Mesendoderm (in vitro differentiated cells): ENCODE measurements around the gene BEST4.
"Not testable (repeated sequence)": the region's sequence is repeated elsewhere in the genome, so short reads cannot be mapped to it uniquely, and the experiment has no call there.

Experiments used
- DNase-seq: peaks from one replicate; pipeline ENCODE4 v3.0.0; 2013
- H2AK5ac ChIP-seq: 2 replicates; pipeline ENCODE4 v1.6.1; 2013; ENCODE audit warnings: low read length, inconsistent platforms
- H2BK120ac ChIP-seq: 2 replicates; pipeline ENCODE4 v1.6.1; 2013; ENCODE audit warnings: low read depth, mild to moderate bottlenecking, low read length, moderate library complexity, mixed read lengths
- H2BK15ac ChIP-seq: replicated peaks from 2 replicates; pipeline ENCODE4 v1.6.1; 2013; ENCODE audit warnings: low read depth, mild to moderate bottlenecking, moderate library complexity
- H2BK5ac ChIP-seq: 2 replicates; pipeline ENCODE4 v1.6.1; 2013; ENCODE audit warnings: low read length, inconsistent platforms
- H3K18ac ChIP-seq: 2 replicates; pipeline ENCODE4 v1.6.1; 2013; ENCODE audit warnings: mild to moderate bottlenecking, low read length, mixed read lengths
- H3K23ac ChIP-seq: one replicate; pipeline ENCODE4 v1.6.1; 2013; ENCODE audit warnings: low read length
- H3K27ac ChIP-seq: 2 replicates; pipeline ENCODE4 v1.5.1; 2013; ENCODE audit warnings: low read depth, mild to moderate bottlenecking, inconsistent platforms, low read length, moderate library complexity
- H3K27me3 ChIP-seq: 2 replicates; pipeline ENCODE4 v1.6.1; 2013; ENCODE audit warnings: low read length, control low read depth, mild to moderate bottlenecking, inconsistent platforms; ENCODE audit not compliant: insufficient read depth, poor library complexity
- H3K36me3 ChIP-seq: 2 replicates; pipeline ENCODE4 v1.6.1; 2013; ENCODE audit warnings: low read length, inconsistent platforms; ENCODE audit not compliant: control insufficient read depth, insufficient read depth
- H3K4ac ChIP-seq: one replicate; pipeline ENCODE4 v1.6.1; 2013; ENCODE audit warnings: low read depth, mild to moderate bottlenecking, low read length, moderate library complexity
- H3K4me1 ChIP-seq: 2 replicates; pipeline ENCODE4 v1.6.1; 2013; ENCODE audit warnings: low read depth, low read length, inconsistent platforms; ENCODE audit not compliant: control insufficient read depth
- H3K4me2 ChIP-seq: 2 replicates; pipeline ENCODE4 v1.6.1; 2013; ENCODE audit warnings: low read length
- H3K4me3 ChIP-seq: 2 replicates; pipeline ENCODE4 v1.5.1; 2013; ENCODE audit warnings: mild to moderate bottlenecking, low read length
- H3K56ac ChIP-seq: one replicate; pipeline ENCODE4 v1.6.1; 2013; ENCODE audit warnings: low read length
- H3K79me1 ChIP-seq: 2 replicates; pipeline ENCODE4 v1.6.1; 2013; ENCODE audit warnings: low read length, inconsistent platforms
- H3K79me2 ChIP-seq: 2 replicates; pipeline ENCODE4 v1.6.1; 2013; ENCODE audit warnings: mild to moderate bottlenecking, low read length; ENCODE audit not compliant: control insufficient read depth, insufficient read depth
- H3K9ac ChIP-seq: 2 replicates; pipeline ENCODE4 v1.6.1; 2013; ENCODE audit warnings: low read length, inconsistent platforms
- H4K5ac ChIP-seq: one replicate; pipeline ENCODE4 v1.6.1; 2013; ENCODE audit warnings: low read length
- H4K8ac ChIP-seq: one replicate; pipeline ENCODE4 v1.6.1; 2013; ENCODE audit warnings: low read depth, mild to moderate bottlenecking, control low read depth, low read length, moderate library complexity
- WGBS: extraction: QIAGEN DNeasy Blood & Tissue Kit; methylation state at CpG from one replicate; pipeline ENCODE4 v1.1.7; 2013; ENCODE audit warnings: low lambda C conversion rate, missing lambda C conversion rate; ENCODE audit not compliant: insufficient coverage; ENCODE audit errors: extremely low coverage; 5-methylcytosine and 5-hydroxymethylcytosine counted together

Gene BEST4

GRCh38 chr1:44815926-44816325, 28.0 kb upstream of the BEST4 start:
- H4K5ac ChIP-seq, H2BK5ac ChIP-seq, H3K4me2 ChIP-seq, H2BK120ac ChIP-seq, H3K4me1 ChIP-seq, H3K56ac ChIP-seq, H2AK5ac ChIP-seq, H2BK15ac ChIP-seq, H3K27ac ChIP-seq, H3K18ac ChIP-seq, H4K8ac ChIP-seq, H3K4me3 ChIP-seq, H3K23ac ChIP-seq, H3K27me3 ChIP-seq, H3K79me1 ChIP-seq, H3K9ac ChIP-seq, H3K4ac ChIP-seq, H3K79me2 ChIP-seq, DNase-seq, H3K36me3 ChIP-seq: not testable (repeated sequence)
- no CpG with 5 or more reads among the region's 9 CpGs for WGBS

DNA sequence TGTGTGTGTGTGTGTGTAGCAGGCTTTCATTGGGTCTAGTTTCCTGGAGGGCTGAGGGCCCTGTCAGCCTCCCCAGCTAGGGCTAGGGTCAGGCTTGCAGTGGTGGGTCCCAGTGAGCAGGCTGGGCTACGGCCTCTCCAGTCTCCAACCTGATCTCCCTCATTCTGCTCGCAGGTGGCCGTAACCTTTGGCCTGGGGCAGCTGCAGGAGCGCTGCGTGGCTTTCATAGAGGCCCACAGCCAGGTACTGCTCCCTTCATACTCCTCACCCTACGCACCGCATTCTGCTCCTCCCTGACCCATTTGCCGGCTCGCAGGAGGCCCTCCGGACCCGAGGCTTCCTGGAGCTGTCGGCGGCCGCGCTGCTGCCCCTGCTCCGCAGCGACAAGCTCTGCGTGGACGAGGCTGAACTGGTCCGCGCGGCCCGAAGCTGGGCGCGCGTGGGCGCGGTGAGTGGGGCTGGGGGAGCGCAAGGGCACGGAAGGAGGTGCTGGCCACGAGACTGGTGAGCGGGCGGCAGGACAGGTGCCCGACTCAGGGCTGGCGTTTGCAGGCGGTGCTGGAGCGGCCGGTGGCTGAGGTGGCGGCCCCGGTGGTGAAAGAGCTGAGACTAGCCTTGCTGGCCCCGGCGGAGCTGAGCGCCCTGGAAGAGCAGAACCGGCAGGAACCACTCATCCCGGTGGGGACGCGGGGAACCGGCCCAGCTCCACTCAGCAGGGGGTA, 25.0 kb upstream of the BEST4 start:
- H3K23ac ChIP-seq: peak overlapping the region; percentile 19
- no peak overlapping the region for H3K27ac ChIP-seq
- no peaks in the 10 kb centered on the region for H3K27me3 ChIP-seq
- no peaks in the 10 kb centered on the region for H3K36me3 ChIP-seq
- peak overlapping the region; percentile 95 for H3K56ac ChIP-seq
- H2BK120ac ChIP-seq: no peak overlapping the region
- H3K9ac ChIP-seq: peak overlapping the region; percentile 73
- no peaks in the 10 kb centered on the region for H3K79me1 ChIP-seq
- H4K8ac ChIP-seq: no peak overlapping the region
- H3K4me1 ChIP-seq: peaks cover 13% of the 10 kb centered on the region
- H3K18ac ChIP-seq: no peak overlapping the region
- no peak for DNase-seq
- H3K79me2 ChIP-seq: no peaks in the 10 kb centered on the region
- no CpG with 5 or more reads among the region's 48 CpGs for WGBS
- peak overlapping the region; percentile 93 for H3K4me2 ChIP-seq
- H2AK5ac ChIP-seq: no peak overlapping the region
- no peak overlapping the region for H4K5ac ChIP-seq
- H2BK5ac ChIP-seq: no peak overlapping the region
- no peak overlapping the region for H2BK15ac ChIP-seq
- peak overlapping the region; percentile 51 for H3K4me3 ChIP-seq
- H3K4ac ChIP-seq: no peak overlapping the region

GRCh38 chr1:44811234-44811633, 23.3 kb upstream of the BEST4 start:
- no peak overlapping the region for H4K5ac ChIP-seq
- H3K27ac ChIP-seq: no peak overlapping the region
- H4K8ac ChIP-seq: no peak overlapping the region
- H3K56ac ChIP-seq: no peak overlapping the region
- no peaks in the 10 kb centered on the region for H3K27me3 ChIP-seq
- no CpG with 5 or more reads among the region's 8 CpGs for WGBS
- H2BK15ac ChIP-seq: no peak overlapping the region
- no peak overlapping the region for H3K9ac ChIP-seq
- H2BK120ac ChIP-seq: no peak overlapping the region
- no peak overlapping the region for H3K4ac ChIP-seq
- no peaks in the 10 kb centered on the region for H3K36me3 ChIP-seq
- no peak for DNase-seq
- no peak overlapping the region for H3K4me3 ChIP-seq
- no peak overlapping the region for H2AK5ac ChIP-seq
- no peak overlapping the region for H3K18ac ChIP-seq
- no peak overlapping the region for H3K23ac ChIP-seq
- H3K4me2 ChIP-seq: no peak overlapping the region
- H3K4me1 ChIP-seq: peaks cover 23% of the 10 kb centered on the region
- H2BK5ac ChIP-seq: no peak overlapping the region
- H3K79me2 ChIP-seq: no peaks in the 10 kb centered on the region
- H3K79me1 ChIP-seq: no peaks in the 10 kb centered on the region

DNA sequence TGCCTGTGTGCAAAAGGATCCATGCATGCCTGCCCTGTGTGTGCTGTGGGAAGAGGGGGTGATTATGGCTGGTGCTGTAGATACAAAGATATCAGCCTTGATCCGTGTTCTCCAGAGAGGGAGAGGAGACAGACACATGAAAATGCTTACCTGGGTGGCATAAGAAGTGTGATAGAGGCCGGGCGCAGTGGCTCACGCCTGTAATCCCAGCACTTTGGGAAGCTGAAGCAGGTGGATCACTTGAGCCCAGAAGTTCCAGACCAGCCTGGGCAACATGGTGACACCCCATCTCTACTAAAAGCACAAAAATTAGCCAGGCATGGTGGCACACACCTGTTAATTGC, 22.8 kb upstream of the BEST4 start:
- not testable (repeated sequence) for H4K8ac ChIP-seq, DNase-seq, H3K79me2 ChIP-seq, H3K27ac ChIP-seq, H3K4me2 ChIP-seq, H3K4ac ChIP-seq, H3K23ac ChIP-seq, H2AK5ac ChIP-seq, H3K9ac ChIP-seq, H3K56ac ChIP-seq, H2BK120ac ChIP-seq, H3K79me1 ChIP-seq, H3K4me3 ChIP-seq, H2BK5ac ChIP-seq, H3K27me3 ChIP-seq, H4K5ac ChIP-seq, H2BK15ac ChIP-seq, H3K18ac ChIP-seq, H3K36me3 ChIP-seq
- H3K4me1 ChIP-seq: peaks cover 23% of the 10 kb centered on the region
- WGBS: no CpG with 5 or more reads among the region's 4 CpGs

- no peaks in the 10 kb centered on the region for H3K79me2 ChIP-seq
- H2BK15ac ChIP-seq: no peak overlapping the region
- no CpG with 5 or more reads among the region's 12 CpGs for WGBS
- H3K27me3 ChIP-seq: no peaks in the 10 kb centered on the region
- no peaks in the 10 kb centered on the region for H3K36me3 ChIP-seq
- H3K56ac ChIP-seq: no peak overlapping the region
- H4K5ac ChIP-seq: no peak overlapping the region
- H3K23ac ChIP-seq: no peak overlapping the region
- H2BK120ac ChIP-seq: no peak overlapping the region
- H3K79me1 ChIP-seq: no peaks in the 10 kb centered on the region
- H2BK5ac ChIP-seq: no peak overlapping the region
- H3K4me3 ChIP-seq: no peak overlapping the region
- no peak overlapping the region for H3K4me2 ChIP-seq
- no peak overlapping the region for H3K9ac ChIP-seq
- H3K18ac ChIP-seq: no peak overlapping the region
- no peak overlapping the region for H3K27ac ChIP-seq
- H3K4me1 ChIP-seq: peaks cover 23% of the 10 kb centered on the region
- no peak overlapping the region for H2AK5ac ChIP-seq
- H3K4ac ChIP-seq: no peak overlapping the region
- no peak for DNase-seq
- H4K8ac ChIP-seq: no peak overlapping the region
Observed at GRCh38 chr1:44810101-44810761, 22.3 kb upstream of the BEST4 start.
